ENCODE measurements around the gene ANTXR2. TPM values are rescaled to one million over a fixed set of nuclear protein-coding genes. Genes with fewer than 3 reads are reported as not detected.

Gene ANTXR2
- total RNA-seq, 1 donor from 2014 or later: 14.4 TPM

- no peak overlapping the region for H3K4me3 ChIP-seq (ENCODE audit: low read depth, low read length)
- no peak for DNase-seq (ENCODE audit: low read depth)
- TF ChIP-seq CTCF (conservative IDR thresholded peaks at IDR 0.05; ENCODE audit: low read depth, low read length): no peak
Observed at GRCh38 chr4:80085081-80085480, 12.1 kb upstream of the ANTXR2 start.

GRCh38 chr4:80082693-80083092 is 9.7 kb upstream of the ANTXR2 start:
- no peak for TF ChIP-seq CTCF (conservative IDR thresholded peaks at IDR 0.05; ENCODE audit: low read depth, low read length)
- no peak for DNase-seq (ENCODE audit: low read depth)

GRCh38 chr4:80081566-80081965 is 8.5 kb upstream of the ANTXR2 start:
- TF ChIP-seq CTCF (conservative IDR thresholded peaks at IDR 0.05; ENCODE audit: low read depth, low read length): no peak
- no peak overlapping the region for H3K4me3 ChIP-seq (ENCODE audit: low read depth, low read length)
- no peak for DNase-seq (ENCODE audit: low read depth)

More at GRCh38 chr4:80082693-80083092, 9.7 kb upstream of the ANTXR2 start:
- no peak overlapping the region for H3K4me3 ChIP-seq (ENCODE audit: low read depth, low read length)

- TF ChIP-seq CTCF (conservative IDR thresholded peaks at IDR 0.05; ENCODE audit: low read depth, low read length): no peak
- DNase-seq (ENCODE audit: low read depth): no peak
- H3K4me3 ChIP-seq (ENCODE audit: low read depth, low read length): no peak overlapping the region
Observed at GRCh38 chr4:80079255-80079923, 6.4 kb upstream of the ANTXR2 start.

GRCh38 chr4:80078346-80079092 is 5.5 kb upstream of the ANTXR2 start:
- TF ChIP-seq CTCF (conservative IDR thresholded peaks at IDR 0.05; ENCODE audit: low read depth, low read length): no peak
- no peak for DNase-seq (ENCODE audit: low read depth)
- no peak overlapping the region for H3K4me3 ChIP-seq (ENCODE audit: low read depth, low read length)

GRCh38 chr4:80077639-80078038 is 4.6 kb upstream of the ANTXR2 start:
- no peak for TF ChIP-seq CTCF (conservative IDR thresholded peaks at IDR 0.05; ENCODE audit: low read depth, low read length)
- no peak overlapping the region for H3K4me3 ChIP-seq (ENCODE audit: low read depth, low read length)
- DNase-seq (ENCODE audit: low read depth): no peak

Measured in epithelial cell of proximal tubule (primary cell).